GM19351 (cell line): ENCODE measurements around the gene PTGIR.

Source experiments
- ATAC-seq: cut with Tn5 transposase; IDR thresholded peaks from one replicate; pipeline ENCODE4 v1.9.1; 2021; ENCODE audit warnings: mild to moderate bottlenecking, moderate library complexity; ENCODE audit not compliant: unreplicated experiment

Gene PTGIR

DNA sequence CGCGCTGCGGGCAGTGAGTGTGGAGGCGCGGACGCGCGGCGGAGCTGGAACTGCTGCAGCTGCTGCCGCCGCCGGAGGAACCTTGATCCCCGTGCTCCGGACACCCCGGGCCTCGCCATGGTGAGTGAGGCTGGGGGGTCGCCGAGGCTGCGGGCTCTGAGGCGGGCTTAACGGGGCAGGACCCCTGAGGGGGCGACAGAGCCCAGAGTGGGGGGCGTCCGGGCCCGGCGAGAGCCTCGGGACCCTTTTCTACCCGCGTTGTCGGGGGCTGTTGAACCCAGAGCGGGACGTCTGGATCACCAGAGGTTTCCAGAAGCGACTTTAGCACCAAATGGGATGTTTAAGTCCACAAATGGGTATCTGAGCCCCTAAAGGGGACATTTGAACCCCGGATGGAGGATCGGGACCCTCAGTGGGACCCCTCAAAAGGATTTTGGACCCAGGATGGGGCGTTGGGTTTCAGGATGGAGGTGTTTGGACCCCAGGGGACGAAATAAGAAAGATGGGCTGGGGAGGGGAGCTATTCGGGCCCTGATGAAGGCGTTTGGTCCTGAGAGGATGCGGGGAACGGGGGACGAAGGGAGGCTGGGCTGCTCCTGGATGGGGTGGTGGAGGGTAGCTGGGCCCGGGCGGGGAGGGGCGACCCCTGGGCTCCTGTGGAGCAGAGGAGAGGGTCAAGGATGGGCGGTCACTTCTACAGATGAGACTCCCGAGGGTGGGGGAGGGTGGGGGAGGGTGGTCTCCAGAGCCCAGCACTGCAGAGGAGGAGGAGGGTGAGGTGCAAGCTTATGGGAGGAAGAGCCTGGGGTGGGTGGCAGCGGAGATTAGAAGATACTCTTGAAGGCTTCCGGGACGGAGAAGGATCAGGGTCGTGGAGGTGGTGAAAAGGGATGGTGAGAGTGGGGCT lies 23.3 kb downstream of the PTGIR start, which contains the start of gene CALM3:
Gene CALM3 (plus strand): TSS at position 13 of the 907 bp plus-strand sequence. CDS start 105 bp downstream, at position 118.
- no peak for ATAC-seq

GRCh38 chr19:46600384-46601317 lies 24.2 kb downstream of the PTGIR start:
- ATAC-seq: peak; percentile 71

- no peak for ATAC-seq
These were observed 25.0 kb downstream of the PTGIR start for GRCh38 chr19:46599716-46600373.

DNA sequence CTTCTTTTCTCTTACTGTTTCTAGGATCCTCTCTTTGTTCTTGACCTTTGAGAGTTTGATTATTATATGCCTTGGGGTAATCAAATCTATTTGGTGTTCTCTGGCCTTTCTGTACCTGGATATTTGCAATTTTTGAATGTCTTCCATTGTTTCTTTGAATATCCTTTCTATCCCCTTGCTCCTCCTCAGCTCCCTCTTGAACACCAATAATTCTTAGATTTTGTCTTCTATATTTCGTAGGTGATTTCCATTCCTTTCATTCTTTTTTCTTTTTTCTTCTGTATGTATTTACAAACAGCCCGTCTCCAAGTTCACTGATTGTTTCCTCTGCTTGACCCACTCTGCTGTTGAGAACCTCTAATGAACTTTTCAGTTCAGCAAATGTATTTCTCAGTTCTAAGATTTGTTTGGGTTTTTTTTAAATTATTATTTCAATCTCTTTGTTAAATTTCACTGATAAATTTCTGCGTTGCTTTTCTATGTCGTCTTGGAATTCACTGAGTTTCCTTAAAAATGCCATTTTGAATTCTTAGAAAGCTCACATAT lies 26.4 kb downstream of the PTGIR start:
- no peak for ATAC-seq

DNA sequence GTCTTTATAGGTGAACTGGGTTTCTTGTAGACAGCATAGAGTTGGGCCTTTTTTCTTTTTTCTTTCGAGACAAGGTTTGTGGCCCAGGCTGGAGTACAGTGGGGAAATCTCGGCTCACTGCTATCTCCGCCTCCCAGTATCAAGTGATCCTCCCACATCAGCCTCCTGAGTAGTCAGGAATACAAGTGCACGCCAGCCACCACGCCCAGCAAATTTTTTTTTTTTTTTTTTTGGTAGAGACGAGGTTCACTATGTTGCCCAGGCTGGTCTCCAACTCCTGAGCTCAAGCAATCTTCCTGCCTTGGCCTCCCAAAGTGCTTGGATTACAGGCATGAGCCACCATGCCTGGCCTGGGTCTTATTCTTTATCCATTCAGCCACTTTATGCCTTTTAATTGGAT lies 28.9 kb downstream of the PTGIR start:
- ATAC-seq: no peak

DNA sequence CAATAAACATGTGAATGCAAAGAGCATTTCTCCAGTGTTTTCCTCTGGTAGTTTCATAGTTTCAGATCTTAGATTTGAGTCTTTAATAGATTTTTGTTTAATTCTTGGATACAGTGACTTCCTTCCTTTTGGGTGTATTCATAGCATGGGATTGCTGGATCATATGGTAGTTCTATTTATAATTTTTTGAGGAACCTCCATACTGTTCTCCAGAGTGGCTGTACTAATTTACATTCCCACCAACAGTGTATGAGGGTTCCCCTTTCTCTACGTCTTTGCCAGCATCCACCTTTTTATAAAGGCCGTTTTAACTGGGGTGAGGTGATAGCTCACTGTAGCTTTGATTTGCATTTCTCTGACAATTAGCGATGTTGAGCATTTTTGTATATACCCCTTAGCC lies 33.0 kb downstream of the PTGIR start:
- no peak for ATAC-seq

- ATAC-seq: no peak
These were observed 33.6 kb downstream of the PTGIR start for GRCh38 chr19:46591254-46591653.

GRCh38 chr19:46587861-46588260 lies 37.0 kb downstream of the PTGIR start:
- no peak for ATAC-seq

GRCh38 chr19:46586294-46586693 lies 38.6 kb downstream of the PTGIR start:
- no peak for ATAC-seq

DNA sequence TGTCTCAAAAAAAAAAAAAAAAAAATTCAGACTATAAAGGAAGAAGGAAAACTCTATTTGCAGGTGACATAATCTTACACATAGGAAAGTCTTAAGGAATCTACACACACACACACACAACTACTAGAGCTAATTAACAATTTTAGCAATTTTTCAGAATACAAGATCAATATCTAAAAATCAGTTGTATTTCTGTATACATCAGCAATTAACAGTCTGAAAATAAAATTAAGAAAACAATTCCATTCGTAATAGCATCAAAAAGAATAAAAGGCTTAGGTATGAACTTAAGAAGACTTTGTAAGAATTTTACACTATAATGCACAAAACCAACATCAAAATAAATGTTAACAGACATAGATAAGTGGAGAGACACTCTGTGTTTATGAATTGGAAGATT lies 39.4 kb downstream of the PTGIR start:
- ATAC-seq: no peak

- ATAC-seq: no peak
These were observed 44.6 kb downstream of the PTGIR start for GRCh38 chr19:46580247-46580646.

DNA sequence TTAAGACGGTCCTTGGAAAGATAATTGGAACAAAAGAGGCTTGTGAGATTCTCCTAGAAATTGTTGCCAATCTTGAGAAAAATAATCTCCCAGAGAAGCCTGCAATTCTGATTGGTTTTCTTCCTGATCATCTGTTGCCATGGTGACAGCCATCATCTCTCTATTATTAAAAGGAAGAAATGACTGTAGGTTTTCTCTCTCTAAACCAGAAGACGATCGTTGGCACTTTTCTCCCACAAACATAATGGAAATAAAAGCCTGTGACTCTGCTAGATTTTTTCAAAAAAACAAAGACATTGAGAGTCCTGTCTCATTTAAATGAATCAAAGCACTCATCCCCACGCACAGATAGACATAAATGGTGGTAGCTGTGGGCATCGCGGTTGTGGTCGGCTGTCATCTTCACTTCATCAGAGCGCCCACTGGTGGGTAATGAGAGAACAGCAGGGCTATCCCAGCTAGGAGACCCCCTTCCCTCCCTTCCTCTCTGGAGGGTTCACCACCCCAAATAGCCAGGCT lies 45.5 kb downstream of the PTGIR start:
- no peak for ATAC-seq

DNA sequence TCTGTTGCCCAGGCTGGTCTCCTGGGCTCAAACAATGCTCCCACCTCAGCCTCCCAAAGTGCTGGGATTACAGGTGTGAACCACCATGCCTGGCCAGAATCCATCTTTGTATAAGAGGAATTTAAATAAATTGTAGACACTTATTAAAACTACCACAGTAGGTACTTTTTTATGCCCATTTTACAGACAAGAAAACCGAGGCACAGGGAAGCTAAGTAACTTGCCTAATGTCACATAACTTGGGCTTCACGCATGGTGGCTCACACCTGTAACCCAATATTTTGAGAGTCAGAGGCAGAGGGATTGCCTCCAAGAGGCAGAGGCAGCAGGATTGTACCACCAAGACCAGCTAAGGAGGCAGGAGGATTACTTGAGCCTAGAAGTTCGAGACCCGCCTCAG lies 46.4 kb downstream of the PTGIR start:
- no peak for ATAC-seq

DNA sequence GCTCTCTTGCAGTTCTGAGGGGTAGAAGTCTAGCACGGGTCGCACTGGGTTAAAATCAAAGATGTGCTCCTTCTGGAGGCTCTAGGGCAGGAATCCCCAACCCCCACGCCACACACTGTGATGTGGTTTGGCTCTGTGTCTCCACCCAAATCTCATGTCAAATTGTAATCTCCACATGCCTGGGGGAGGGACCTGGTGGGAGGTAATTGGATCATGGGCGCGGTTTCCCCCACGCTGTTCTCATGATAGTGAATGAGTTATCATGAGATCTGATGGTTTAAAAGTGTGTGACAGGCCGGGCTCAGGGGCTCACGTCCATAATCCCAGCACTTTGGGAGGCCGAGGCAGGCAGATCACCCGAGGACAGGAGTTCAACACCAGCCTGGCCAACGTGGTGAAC lies 50.4 kb downstream of the PTGIR start:
- no peak for ATAC-seq

DNA sequence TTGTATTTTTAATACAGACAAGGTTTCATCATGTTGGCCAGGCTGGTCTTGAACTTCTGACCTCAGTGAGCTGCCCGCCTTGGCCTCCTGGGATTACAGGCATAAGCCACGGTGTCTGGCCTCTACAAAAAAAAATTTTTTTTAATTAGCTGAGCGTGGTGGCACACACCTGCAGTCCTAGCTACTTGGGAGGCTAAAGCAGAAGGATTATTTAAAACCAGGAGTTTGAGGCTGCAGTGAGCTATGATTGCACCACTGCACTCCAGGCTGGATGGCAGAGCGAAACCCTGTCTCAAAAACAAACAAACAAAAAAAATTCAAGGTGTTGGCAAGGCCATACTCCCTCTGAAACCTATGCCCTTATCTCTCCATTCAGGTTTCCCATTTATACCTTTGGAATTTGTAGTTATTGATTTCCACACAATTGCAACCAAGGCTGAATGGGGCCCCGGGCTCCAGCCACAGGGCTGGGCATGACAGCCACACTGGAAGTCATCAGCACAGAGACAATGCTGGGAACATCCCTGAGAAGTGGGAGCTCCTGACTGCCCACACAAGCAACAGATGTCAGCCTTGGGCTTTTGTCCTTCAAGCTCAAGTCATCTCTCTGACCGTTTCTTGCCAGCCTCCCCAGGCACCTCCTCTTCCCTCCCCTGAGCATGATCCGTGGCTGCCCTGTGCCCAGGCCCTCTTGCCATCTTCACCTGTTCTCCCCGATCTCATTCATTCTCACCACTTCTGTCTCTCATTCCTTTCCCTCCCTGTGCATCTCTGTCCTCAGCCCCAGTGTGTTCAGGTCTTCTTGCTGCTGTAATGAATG lies 51.0 kb downstream of the PTGIR start:
- ATAC-seq: no peak

GRCh38 chr19:46571495-46571894 lies 53.4 kb downstream of the PTGIR start:
- no peak for ATAC-seq
